ENCODE measurements around the gene PSME3.
"Not testable (repeated sequence)": the region's sequence is repeated elsewhere in the genome, so short reads cannot be mapped to it uniquely, and the experiment has no call there.

- not testable (repeated sequence) for TF ChIP-seq CTCF, POLR2A (IDR thresholded peaks at IDR 0.05)
Measured at GRCh38 chr17:42856093-42856492, 22.9 kb downstream of the PSME3 start.
